G401.6 (cell line): ENCODE measurements around the gene CASZ1.

Experiments used
- FAIRE-seq: peaks from 2 replicates; lab custom pipeline; 2012; peaks lifted over from hg19 to GRCh38; lab: Jason Lieb, UNC

CASZ1 gene

GRCh38 chr1:10704368-10704882 is 92.0 kb downstream of the CASZ1 start:
- FAIRE-seq, result no peak

DNA sequence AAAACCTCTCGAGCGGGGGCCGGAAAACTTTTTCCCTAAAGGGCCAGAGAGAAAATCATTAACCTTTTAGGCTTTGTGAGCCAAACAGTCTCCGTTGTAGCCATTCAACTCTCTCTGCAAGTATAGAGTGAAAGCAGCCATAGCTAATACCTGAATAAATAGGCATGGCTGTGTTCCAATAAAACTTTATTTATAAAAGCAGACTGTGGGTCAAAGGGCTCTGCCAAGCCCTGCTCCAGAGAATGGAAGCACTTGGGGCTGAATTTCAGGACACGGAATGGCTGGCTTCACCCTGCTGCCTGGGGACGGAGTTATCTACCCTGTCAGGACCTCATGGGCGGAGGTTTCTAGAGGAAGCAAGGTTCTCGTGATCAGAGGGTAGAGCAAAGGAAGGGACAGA is 92.7 kb downstream of the CASZ1 start:
- no peak for FAIRE-seq

DNA sequence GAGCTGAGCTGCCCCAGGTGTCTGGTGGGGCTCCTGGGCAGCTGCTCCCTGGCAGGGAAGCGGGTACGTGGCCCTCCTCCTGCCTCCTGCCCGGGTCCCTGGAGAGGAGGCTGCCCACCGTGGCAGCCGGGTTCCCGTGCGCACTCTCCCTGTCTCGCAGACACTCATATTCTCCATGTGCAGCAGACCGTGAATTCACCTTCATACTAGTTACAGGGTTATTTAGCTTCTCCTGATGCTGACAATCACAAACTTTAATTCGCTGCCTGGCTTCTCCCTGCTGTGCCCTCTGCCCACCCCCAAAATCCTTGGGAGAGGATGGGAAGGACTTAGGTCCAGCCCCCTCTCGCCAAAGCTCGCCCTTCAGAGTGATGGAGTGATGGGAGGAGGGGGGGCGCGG is 95.3 kb downstream of the CASZ1 start:
- no peak for FAIRE-seq

- FAIRE-seq, result no peak
Observed at GRCh38 chr1:10699470-10699835, 97.0 kb downstream of the CASZ1 start.

DNA sequence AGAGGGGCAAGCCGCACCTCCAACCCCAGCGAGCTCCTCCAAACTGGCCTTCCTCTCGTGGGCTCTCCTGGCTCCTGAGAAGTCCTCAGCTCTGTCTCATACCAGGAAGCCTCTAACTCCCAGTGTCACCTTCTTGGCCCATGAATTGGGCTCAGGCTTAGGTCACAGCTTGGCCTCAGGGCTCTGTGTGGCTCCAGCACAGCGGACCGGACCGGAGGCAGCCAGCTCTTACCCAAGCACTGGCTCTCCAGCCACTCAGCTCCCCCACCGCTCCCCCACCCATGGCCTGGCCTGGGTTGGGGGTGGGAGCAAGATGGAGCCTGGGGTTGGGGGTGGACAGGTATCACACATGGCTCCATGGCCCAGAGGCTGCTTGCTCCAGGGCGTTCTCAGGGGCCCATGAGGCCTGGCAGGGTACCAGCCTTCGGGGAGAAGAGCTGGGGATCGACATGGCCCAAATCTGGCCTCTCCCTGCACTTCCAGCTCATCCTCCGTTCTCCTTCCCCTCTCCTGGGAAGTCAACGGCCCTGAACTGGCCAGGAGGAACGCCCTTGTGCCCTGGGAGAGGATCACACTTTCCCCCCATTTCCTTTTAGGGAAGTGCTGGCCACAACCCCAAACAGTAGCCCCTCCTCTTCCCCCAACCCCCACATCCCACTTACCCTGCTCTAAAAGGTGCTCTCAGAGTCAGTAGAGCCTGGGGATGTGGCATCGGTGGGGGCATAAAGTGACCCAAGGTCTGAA is 97.5 kb downstream of the CASZ1 start:
- no peak for FAIRE-seq

DNA sequence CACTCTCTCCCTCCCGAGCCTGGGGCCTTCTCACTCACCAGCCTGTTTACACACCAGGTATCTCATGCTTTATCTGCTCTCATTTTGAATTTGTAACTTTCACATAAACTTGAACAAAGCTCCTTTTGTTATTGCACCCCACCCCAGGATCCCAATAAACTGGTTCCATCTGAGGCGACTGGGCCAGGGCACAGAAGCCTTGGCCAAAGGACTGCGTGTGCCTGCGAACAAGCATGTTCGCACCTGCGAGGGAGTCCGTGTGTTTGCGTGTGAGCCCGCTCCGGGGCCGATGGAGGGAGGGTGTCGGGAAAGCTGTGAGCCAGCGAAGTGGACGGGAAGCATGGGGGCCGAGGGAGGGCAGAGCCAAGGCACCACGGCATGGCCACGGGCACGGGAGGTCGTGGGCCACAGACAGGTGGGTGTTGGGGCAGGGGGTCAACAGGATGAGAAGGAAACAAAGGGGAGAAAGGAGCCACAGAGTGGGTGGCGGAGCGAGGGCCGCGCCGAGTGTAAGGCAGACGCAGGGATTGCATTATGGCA is 98.8 kb downstream of the CASZ1 start:
- no peak for FAIRE-seq

DNA sequence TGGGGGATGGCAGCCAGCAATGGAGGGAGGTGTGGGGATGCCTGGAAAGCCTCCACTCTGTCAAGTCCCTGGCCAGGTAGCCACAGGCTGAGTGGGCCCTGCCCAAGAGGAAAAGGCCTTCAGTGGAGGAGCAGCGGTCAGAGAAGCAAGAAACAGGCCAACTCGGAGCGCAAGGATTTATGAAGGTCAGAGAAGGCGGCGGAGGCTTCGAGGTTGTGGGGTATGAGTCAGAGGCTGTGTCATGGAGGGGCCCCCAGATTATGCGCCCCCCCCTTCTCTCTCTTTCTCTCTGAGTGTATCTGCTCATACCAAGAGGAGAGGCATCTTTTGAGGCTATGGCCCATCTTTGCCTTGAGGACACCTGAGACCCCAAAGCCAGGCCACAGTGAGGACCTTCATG is 99.5 kb downstream of the CASZ1 start:
- FAIRE-seq, result no peak

DNA sequence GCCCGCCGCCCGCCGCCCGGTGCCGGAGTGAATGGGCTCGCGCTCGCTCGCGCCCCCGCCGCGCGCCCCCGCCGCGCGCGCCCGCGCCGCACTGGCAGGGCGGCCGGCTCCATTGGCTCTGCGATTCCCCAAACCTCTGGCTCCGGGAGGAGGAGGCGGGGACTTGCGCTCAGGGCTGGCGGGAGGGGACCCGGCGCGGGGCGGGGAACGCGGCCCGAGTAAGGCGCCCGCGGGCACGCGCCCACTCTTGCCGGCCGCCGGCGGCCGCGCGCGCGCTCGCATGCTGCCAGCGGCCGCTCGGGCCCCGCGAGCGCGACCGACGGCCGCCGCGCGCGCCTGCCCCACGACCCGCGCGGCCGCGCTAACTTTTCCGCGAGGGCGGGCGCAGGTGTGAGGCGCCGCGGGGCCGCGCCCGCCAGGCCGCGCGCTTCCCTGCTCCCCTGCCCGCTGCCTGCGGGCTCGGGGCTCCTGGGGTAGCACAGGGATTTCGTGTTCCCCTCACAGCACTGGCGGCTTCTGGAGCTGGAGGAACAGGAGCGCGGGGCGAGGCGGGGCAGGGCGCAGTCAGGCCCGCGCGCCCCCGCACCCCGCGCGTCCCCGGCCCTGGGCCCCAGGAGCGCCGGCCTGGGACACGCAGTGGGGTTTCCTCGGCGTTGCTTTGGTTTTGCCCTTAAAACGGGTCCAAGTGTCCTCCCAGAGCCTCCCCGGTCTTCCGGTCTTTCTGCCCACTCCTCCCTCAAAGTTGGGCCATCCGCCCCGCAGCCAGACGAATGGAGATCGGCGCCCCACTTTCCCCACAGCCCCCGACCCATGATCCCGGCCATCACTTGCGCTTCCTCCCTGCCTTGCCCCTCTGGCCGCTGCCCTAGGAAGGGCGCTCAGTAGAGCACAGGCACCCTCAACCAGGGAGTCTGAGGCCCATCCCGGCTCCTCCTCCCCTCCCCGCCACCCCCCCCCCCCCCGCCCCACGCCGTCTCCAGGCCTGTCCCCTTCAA is 101.5 kb downstream of the CASZ1 start:
- no peak for FAIRE-seq

GRCh38 chr1:10694274-10694632 is 102.2 kb downstream of the CASZ1 start:
- no peak for FAIRE-seq

GRCh38 chr1:10693497-10694273 is 102.8 kb downstream of the CASZ1 start:
- FAIRE-seq, result no peak

DNA sequence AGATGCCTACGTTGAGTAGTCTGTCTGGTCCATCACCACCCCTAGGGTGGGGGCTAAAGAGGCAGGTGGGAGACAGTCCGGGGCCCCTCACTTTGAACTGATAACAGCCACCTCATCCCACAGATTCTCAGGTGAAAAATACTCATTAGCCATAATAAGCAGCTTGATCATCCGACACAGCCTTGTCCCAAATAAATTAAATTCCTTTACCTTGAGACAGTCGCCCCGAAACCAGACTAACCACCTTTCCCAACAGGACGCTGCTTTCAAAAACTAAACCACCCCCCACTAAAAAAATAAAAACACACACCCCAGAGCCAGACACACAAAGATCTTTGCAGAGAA is 103.3 kb downstream of the CASZ1 start:
- no peak for FAIRE-seq

DNA sequence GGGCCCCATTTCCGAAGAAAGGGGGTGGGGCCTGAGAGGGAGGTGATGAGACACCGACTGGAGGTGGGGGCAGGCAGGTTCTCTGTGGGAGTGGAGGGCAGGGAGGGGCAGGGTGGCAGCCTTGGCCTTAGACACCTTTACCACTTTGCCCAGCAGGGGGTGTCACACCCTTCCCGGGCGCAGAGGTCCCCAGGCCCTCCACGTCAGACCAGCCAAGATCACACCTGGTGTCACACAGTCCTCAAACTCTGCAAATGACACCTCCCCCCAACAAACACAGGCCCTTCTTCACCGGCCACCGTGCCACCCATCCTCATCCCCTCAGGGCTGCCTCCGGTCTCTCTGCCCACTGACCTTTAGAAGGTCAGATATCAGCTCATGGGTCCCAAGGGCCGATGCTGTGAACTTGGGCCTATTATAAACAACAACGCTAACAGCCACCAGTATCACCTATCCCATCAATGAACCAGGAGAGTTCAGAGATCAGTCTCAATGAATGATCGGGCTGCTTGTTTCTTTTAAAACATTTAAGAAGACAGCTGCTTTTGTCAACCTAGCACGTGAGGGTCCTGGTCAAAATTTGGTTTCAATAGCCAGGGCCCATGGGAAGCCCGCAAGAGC is 103.9 kb downstream of the CASZ1 start:
- FAIRE-seq, result no peak

GRCh38 chr1:10691740-10692125 is 104.7 kb downstream of the CASZ1 start:
- no peak for FAIRE-seq

DNA sequence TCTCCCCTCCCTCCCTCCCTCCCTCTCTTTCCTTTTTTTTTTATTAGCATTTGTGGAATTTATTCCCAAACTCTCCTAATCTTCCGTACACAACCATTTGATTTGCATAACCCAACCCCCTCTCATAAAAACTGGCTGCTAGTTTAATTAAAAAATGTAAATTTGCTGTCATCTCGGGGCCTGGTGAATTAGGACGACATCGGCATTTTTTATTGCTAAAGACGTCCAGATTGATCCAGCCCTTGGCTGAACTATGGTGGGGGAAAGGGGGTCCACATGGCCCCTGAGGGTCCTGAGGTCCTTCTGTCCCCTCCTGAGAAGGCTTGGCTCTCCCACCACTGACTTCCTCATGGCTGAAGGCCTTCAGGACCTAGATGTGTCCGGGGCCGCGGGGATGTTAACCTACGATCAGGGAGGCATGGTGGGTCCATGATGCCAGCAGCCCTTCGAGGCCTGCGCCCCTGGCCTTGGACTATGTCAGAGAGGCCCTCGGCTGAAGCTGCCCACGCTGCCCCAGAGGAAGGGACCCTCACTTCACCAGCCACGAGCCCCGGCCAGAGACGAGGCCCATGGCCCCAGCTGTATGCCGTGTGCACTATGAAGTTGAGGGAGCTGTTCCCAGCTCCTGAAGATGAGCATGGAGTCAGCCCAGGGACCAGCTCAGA is 105.2 kb downstream of the CASZ1 start:
- FAIRE-seq, result no peak

DNA sequence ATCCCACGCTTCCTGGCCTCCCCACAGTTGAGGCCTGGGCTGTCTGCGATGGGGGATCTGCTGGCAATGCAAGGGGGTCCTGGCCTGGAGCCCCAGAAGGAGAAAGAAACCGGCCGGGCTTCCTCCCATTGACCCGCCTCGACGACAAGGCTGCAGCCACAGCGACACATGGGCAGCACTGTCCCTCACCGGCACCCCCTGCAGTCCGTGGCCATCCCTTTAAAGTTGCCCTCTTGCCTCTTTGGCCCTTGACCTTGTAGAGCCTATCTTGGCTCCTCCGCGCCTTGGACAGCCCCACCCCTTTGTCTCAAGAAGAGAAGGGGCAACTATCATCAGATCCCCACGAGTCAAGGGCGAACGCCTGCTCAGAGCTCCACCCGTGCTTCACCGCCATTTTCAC is 106.0 kb downstream of the CASZ1 start:
- FAIRE-seq, result no peak

GRCh38 chr1:10688409-10688786 is 108.0 kb downstream of the CASZ1 start:
- no peak for FAIRE-seq

- no peak for FAIRE-seq
Observed at GRCh38 chr1:10687782-10688408, 108.6 kb downstream of the CASZ1 start.

- FAIRE-seq, result no peak
Observed at GRCh38 chr1:10687251-10687651, 109.2 kb downstream of the CASZ1 start.

DNA sequence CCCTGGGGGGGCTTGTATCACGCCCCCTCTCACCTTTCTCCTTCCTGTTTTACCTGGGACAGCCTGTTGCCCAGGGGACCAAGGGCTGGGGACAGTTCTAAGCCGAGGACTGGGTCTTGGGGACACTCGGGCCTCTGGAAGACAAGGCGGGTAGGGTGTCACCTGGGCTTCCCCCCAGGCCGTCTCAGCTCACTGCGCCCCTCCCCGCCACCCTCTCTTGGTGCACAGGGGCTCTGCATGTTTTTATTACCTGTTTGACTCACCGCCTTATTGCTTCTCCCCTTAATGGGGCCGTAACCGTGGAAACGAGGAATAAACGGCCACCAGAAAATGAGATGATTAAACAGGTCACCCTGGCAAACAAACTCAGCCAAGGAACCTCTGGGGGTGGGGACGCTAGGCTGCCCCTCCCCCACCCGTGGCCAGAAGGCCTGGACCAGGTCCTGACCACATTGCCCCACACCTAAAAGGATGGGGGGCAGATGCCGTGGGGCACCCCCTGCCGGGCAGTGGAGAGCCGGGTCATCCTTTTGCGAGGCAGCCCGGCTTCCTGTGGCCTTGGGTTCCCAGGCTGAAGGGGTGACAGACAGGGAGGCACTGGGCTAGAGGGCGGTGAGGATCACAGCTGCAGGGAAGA is 109.9 kb downstream of the CASZ1 start:
- no peak for FAIRE-seq

GRCh38 chr1:10685808-10686403 is 110.5 kb downstream of the CASZ1 start:
- FAIRE-seq, result no peak
